Activated T-helper 1 cell treated with anti-CD3 and anti-CD28 coated beads, Interleukin-12 subunit alpha, Interleukin-12 subunit beta, Interleukin-2, Interleukin-4 antibody, amounts not matched to agents 30 ng/mL and 10 ng/mL and 1 ng/mL, durations not matched to agents 14 hours and 24 hours and 36 hours (primary cell): ENCODE results near the gene CCHCR1. TPM values are rescaled to one million over a fixed set of nuclear protein-coding genes. Genes with fewer than 3 reads are reported as not detected.

Source experiments
- DNase-seq: peaks from one replicate; pipeline ENCODE4 v3.0.0; 2021; ENCODE audit warnings: low spot score
- H3K27ac Mint-ChIP-seq: one replicate; pipeline ENCODE4 v1.8.0; 2021; ENCODE audit warnings: mild to moderate bottlenecking, mixed read lengths
- H3K27me3 Mint-ChIP-seq: one replicate; pipeline ENCODE4 v1.8.0; 2022; ENCODE audit warnings: mild to moderate bottlenecking, moderate library complexity, mixed read lengths; ENCODE audit not compliant: insufficient read depth
- H3K36me3 Mint-ChIP-seq: one replicate; pipeline ENCODE4 v1.8.0; 2021; ENCODE audit warnings: low read depth, mixed read lengths
- H3K4me1 Mint-ChIP-seq: one replicate; pipeline ENCODE4 v1.8.0; 2021; ENCODE audit warnings: low read depth, mixed read lengths
- H3K4me3 Mint-ChIP-seq: one replicate; pipeline ENCODE4 v1.8.0; 2021; ENCODE audit warnings: mild to moderate bottlenecking, moderate library complexity, mixed read lengths
- H3K9me3 Mint-ChIP-seq: one replicate; pipeline ENCODE4 v1.8.0; 2021; ENCODE audit warnings: mixed read lengths
- intact Hi-C: fragments of 100-400 bp; cut with micrococcal nuclease; formaldehyde crosslinking; loops from one replicate; pipeline ENCODE4 v1.15.1; 2024
- total RNA-seq: library from RNA; stranded (reverse); gene quantifications from 2 replicates; pipeline ENCODE4 v1.2.3, GENCODE V29; 2022

The CCHCR1 gene
- total RNA-seq, 1 donor from 2014 or later = 50.9 TPM

- H3K4me3 Mint-ChIP-seq = no peak overlapping the region
- no peak for DNase-seq
- H3K27ac Mint-ChIP-seq = no peak overlapping the region
- H3K27me3 Mint-ChIP-seq = peaks cover 5% of the 10 kb centered on the region
- intact Hi-C loops = no loop called here
- no peaks in the 10 kb centered on the region for H3K9me3 Mint-ChIP-seq
- no peaks in the 10 kb centered on the region for H3K4me1 Mint-ChIP-seq
- no peaks in the 10 kb centered on the region for H3K36me3 Mint-ChIP-seq
Observed at GRCh38 chr6:31114970-31115849, 42.4 kb downstream of the CCHCR1 start.

DNA sequence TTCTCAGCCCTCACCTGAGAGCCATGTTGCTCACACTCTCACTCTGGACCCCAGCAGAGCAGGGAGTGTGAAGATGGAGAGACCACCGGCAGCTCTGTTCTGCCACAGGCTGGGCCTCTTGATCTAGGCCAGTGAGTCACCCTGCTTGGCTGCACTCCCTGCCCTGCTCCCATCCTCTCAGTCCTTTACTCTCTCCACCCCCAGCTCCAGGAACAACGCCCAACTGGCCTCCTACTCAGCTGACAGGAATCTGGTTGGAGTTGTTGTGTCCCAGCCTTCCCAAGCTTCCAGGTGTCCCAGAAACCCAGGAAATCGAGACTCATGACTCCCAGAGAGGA is 43.1 kb downstream of the CCHCR1 start, which contains the start of gene PSORS1C1:
PSORS1C1 (plus strand) TSS at position 260 of the 338 bp plus-strand sequence. CDS start 14,833 bp downstream, outside the sequence.
- peaks cover 10% of the 10 kb centered on the region for H3K27me3 Mint-ChIP-seq
- intact Hi-C loops = no loop called here
- no peaks in the 10 kb centered on the region for H3K4me1 Mint-ChIP-seq

DNA sequence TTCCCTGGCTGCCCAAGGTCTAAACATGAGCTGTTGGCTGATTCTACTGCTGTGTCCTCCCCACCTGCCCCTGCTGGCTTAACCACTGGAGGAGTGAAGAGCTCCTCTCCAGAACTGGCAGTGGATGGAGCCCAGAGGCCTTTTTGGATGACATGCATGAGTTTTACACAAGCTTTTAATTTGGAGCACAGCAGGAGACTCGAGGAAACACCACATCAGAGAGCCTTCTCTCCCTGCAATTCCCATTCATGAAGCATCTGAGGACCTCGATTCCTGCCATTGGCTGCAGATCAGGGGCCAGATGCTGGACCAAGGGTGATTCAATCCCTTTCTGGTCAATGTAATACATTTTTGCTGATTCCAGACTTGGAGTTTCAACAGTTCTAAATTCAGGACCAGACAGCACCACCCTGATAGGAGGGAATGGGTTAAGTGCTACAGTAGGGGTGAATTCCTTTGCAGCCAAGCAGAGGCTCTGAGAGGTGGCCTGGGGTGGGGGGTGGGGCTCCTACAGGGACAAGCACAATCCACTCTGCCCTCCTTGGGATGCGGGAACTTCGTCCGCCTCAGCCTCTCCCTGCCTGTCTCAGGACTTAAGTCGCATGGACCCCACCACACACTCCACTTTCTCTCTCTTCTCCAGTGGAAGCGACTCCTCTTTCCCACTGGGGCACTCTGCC is 43.6 kb downstream of the CCHCR1 start:
- intact Hi-C loops = no loop called here
- no peaks in the 10 kb centered on the region for H3K9me3 Mint-ChIP-seq
- H3K4me3 Mint-ChIP-seq = no peak overlapping the region
- no peaks in the 10 kb centered on the region for H3K4me1 Mint-ChIP-seq
- H3K27ac Mint-ChIP-seq = no peak overlapping the region
- DNase-seq = no peak
- no peaks in the 10 kb centered on the region for H3K36me3 Mint-ChIP-seq
- peaks cover 12% of the 10 kb centered on the region for H3K27me3 Mint-ChIP-seq

More for the DNA sequence above, 43.1 kb downstream of the CCHCR1 start, which contains the start of gene PSORS1C1:
- no peaks in the 10 kb centered on the region for H3K36me3 Mint-ChIP-seq
- DNase-seq = no peak
- no peak within 1 kb of the TSS for H3K4me3 Mint-ChIP-seq
- H3K27ac Mint-ChIP-seq = no peak within 1 kb of the TSS
- no peaks in the 10 kb centered on the region for H3K9me3 Mint-ChIP-seq

DNA sequence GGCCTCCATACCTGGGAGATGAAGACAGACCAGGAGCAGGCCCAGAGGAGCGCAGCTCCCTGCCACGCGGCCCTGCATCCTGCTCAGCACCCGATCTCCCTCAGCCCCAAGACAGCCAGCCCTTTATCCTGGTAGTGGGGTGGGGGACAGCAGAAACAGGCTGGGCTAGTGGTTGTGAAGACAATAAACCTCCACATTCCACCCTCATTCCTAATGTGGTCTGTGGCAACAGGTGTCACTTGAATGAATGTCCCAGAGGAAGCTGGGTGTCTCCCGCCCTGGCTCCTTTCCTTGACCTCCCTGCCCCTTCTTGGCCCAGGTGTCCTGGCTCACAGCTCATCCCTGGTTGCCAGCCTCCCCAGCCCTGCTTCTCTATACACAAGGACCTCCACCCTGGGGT is 45.1 kb downstream of the CCHCR1 start, which contains the start of gene C6orf15:
C6orf15 (minus strand) TSS at position 98 of the 400 bp plus-strand sequence; CDS start at position 78, 20 bp downstream.
- Mint-ChIP-seq H3K36me3 (no peaks in the 10 kb centered on the region), H3K27ac (no peak within 1 kb of the TSS), H3K4me3 (no peak within 1 kb of the TSS), H3K4me1 (no peaks in the 10 kb centered on the region), H3K9me3 (no peaks in the 10 kb centered on the region), H3K27me3 (peaks cover 12% of the 10 kb centered on the region)
- intact Hi-C loops = no loop called here
- no peak for DNase-seq

GRCh38 chr6:31111712-31112111 is 45.9 kb downstream of the CCHCR1 start:
- no peak for DNase-seq
- H3K36me3 Mint-ChIP-seq = no peaks in the 10 kb centered on the region
- H3K4me3 Mint-ChIP-seq = no peak overlapping the region
- peaks cover 16% of the 10 kb centered on the region for H3K27me3 Mint-ChIP-seq
- H3K4me1 Mint-ChIP-seq = no peaks in the 10 kb centered on the region
- H3K9me3 Mint-ChIP-seq = no peaks in the 10 kb centered on the region
- intact Hi-C loops = no loop called here
- H3K27ac Mint-ChIP-seq = no peak overlapping the region

- no peaks in the 10 kb centered on the region for H3K4me1 Mint-ChIP-seq
- intact Hi-C loops = no loop called here
- H3K27ac Mint-ChIP-seq = no peak overlapping the region
- DNase-seq = no peak
- peaks cover 16% of the 10 kb centered on the region for H3K27me3 Mint-ChIP-seq
- no peaks in the 10 kb centered on the region for H3K9me3 Mint-ChIP-seq
- no peak overlapping the region for H3K4me3 Mint-ChIP-seq
- no peaks in the 10 kb centered on the region for H3K36me3 Mint-ChIP-seq
Observed at GRCh38 chr6:31110825-31111582, 46.6 kb downstream of the CCHCR1 start.

DNA sequence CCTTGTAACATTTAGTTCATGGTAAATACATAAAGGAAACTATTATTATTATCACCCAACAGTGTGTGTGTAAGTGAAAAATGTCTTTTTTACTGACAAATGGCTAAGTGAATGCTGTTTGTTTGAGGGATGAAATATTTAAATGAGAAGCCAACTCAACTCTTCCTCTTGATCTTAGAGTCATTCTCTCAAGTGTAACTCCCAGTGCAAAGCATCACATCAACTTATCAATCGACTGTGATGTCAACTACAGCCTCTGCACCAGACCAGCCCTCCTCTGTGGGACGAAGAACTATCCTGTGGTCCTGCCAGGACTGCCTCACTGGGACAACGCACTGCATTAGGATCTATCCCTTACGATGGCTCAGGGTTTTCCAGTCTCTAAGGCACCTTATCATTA is 50.5 kb downstream of the CCHCR1 start:
- H3K36me3 Mint-ChIP-seq = no peaks in the 10 kb centered on the region
- H3K4me3 Mint-ChIP-seq = no peak overlapping the region
- H3K27me3 Mint-ChIP-seq = peaks cover 14% of the 10 kb centered on the region
- DNase-seq = no peak
- no peaks in the 10 kb centered on the region for H3K9me3 Mint-ChIP-seq
- no peak overlapping the region for H3K27ac Mint-ChIP-seq
- no peaks in the 10 kb centered on the region for H3K4me1 Mint-ChIP-seq
- intact Hi-C loops = no loop called here

GRCh38 chr6:31103136-31103535 is 54.5 kb downstream of the CCHCR1 start:
- no peak overlapping the region for H3K4me3 Mint-ChIP-seq
- H3K9me3 Mint-ChIP-seq = no peaks in the 10 kb centered on the region
- no peak for DNase-seq
- intact Hi-C loops = no loop called here
- no peaks in the 10 kb centered on the region for H3K36me3 Mint-ChIP-seq
- H3K27ac Mint-ChIP-seq = no peak overlapping the region
- peaks cover 18% of the 10 kb centered on the region for H3K27me3 Mint-ChIP-seq
- no peaks in the 10 kb centered on the region for H3K4me1 Mint-ChIP-seq

- H3K9me3 Mint-ChIP-seq = no peaks in the 10 kb centered on the region
- H3K27me3 Mint-ChIP-seq = peaks cover 17% of the 10 kb centered on the region
- no peak for DNase-seq
- peaks cover 26% of the 10 kb centered on the region for H3K4me1 Mint-ChIP-seq
- no peaks in the 10 kb centered on the region for H3K36me3 Mint-ChIP-seq
- H3K27ac Mint-ChIP-seq = no peak overlapping the region
- no peak overlapping the region for H3K4me3 Mint-ChIP-seq
- intact Hi-C loops = no loop called here
Observed at GRCh38 chr6:31098449-31098938, 59.1 kb downstream of the CCHCR1 start.

GRCh38 chr6:31096656-31097055 is 60.9 kb downstream of the CCHCR1 start:
- no peak overlapping the region for H3K4me3 Mint-ChIP-seq
- H3K36me3 Mint-ChIP-seq = no peaks in the 10 kb centered on the region
- no peaks in the 10 kb centered on the region for H3K9me3 Mint-ChIP-seq
- no peak for DNase-seq
- peaks cover 26% of the 10 kb centered on the region for H3K4me1 Mint-ChIP-seq
- intact Hi-C loops = no loop called here
- no peak overlapping the region for H3K27ac Mint-ChIP-seq
- peaks cover 17% of the 10 kb centered on the region for H3K27me3 Mint-ChIP-seq

- no peak for DNase-seq
- intact Hi-C loops = no loop called here
- Mint-ChIP-seq H3K4me1 (peaks cover 26% of the 10 kb centered on the region), H3K4me3 (no peak overlapping the region), H3K27ac (no peak overlapping the region), H3K9me3 (no peaks in the 10 kb centered on the region), H3K36me3 (no peaks in the 10 kb centered on the region), H3K27me3 (peaks cover 17% of the 10 kb centered on the region)
Observed at GRCh38 chr6:31096215-31096614, 61.4 kb downstream of the CCHCR1 start.

GRCh38 chr6:31094389-31094881 is 63.2 kb downstream of the CCHCR1 start:
- no peak overlapping the region for H3K27ac Mint-ChIP-seq

More at GRCh38 chr6:31094389-31094881, 63.2 kb downstream of the CCHCR1 start:
- intact Hi-C loops = no loop called here
- H3K4me3 Mint-ChIP-seq = no peak overlapping the region
- H3K27me3 Mint-ChIP-seq = peaks cover 12% of the 10 kb centered on the region
- no peaks in the 10 kb centered on the region for H3K9me3 Mint-ChIP-seq
- no peaks in the 10 kb centered on the region for H3K36me3 Mint-ChIP-seq
- peaks cover 26% of the 10 kb centered on the region for H3K4me1 Mint-ChIP-seq
- peak; percentile 4 for DNase-seq
